IMR-90 (cell line): ENCODE measurements around the gene SLC2A6.

Experiments
- CEBPB ChIP-seq: IDR thresholded peaks from 2 replicates; pipeline ENCODE4 v1.6.1; 2012; ENCODE audit warnings: low read depth, low read length, improper control_type of control experiment
- CTCF ChIP-seq: conservative IDR thresholded peaks from 2 replicates; pipeline ENCODE4 v1.5.1; 2012; ENCODE audit warnings: mild to moderate bottlenecking, low read depth, low read length, improper control_type of control experiment
- MAFK ChIP-seq: IDR thresholded peaks from 2 replicates; pipeline ENCODE4 v1.6.1; 2012; ENCODE audit warnings: low read depth, low read length, improper control_type of control experiment
- MAZ ChIP-seq: IDR thresholded peaks from 2 replicates; pipeline ENCODE4 v1.6.1; 2012; ENCODE audit warnings: low read depth, mild to moderate bottlenecking, low read length, improper control_type of control experiment, moderate library complexity, borderline replicate concordance
- POLR2A ChIP-seq: IDR thresholded peaks from 2 replicates; pipeline ENCODE4 v1.6.1; 2012; ENCODE audit warnings: mild to moderate bottlenecking, low read depth, low read length

- TF ChIP-seq CTCF (no peak), CEBPB (no peak), POLR2A (no peak), MAZ (no peak), MAFK (no peak)
Observed at GRCh38 chr9:133513214-133514100, 34.6 kb upstream of the SLC2A6 start.
